ENCODE measurements around the gene PARL. TPM values are rescaled to one million over a fixed set of nuclear protein-coding genes. Genes with fewer than 3 reads are reported as not detected.

Gene PARL
- total and polyA plus RNA-seq, 9 of the 15 experiments (the other 6 are each of a cell fraction or from before 2014, with no cell fraction given) = 39.5 to 82.4 (median 57.4) TPM

- TF ChIP-seq CHD7 (IDR thresholded peaks at IDR 0.05; ENCODE audit: low read depth, low read length) (no peak), TEAD2 (tag; IDR thresholded peaks at IDR 0.05) (no peak), ZNF778 (CRISPR knock-in tag; IDR thresholded peaks at IDR 0.05) (no peak)
Measured at GRCh38 chr3:183781246-183781645, 103.4 kb downstream of the PARL start (continued).
